Adrenal gland (tissue), 12 donors: ENCODE results near the gene HOXC11. TPM values are rescaled to one million over a fixed set of nuclear protein-coding genes. Genes with fewer than 3 reads are reported as not detected.
A peak's percentile ranks its signal among the peaks of the same experiment; 100 is the strongest.

ENCODE experiments used
- DNase-seq, 7 donors: peaks; one replicate each; pipeline ENCODE4 v3.0.0-alpha.2; 2019 to 2020
- H3K27ac ChIP-seq, 5 donors: fragments of 200-600 bp; sonication (generic) in 4 of 5; 1 replicate in 3 of 5; 2 replicates in 2 of 5; pipeline versions ENCODE4 v1.5.1 to v1.8.0; 2016 to 2020; ENCODE audit warnings: mild to moderate bottlenecking in 1 of 5
- H3K27me3 ChIP-seq: fragments of 200-600 bp; 2 replicates; pipeline ENCODE4 v1.8.0; 2021
- H3K36me3 ChIP-seq, 2 donors: fragments of 200-600 bp; replicated peaks in 1 of 2; 1 replicate in 1 of 2; 2 replicates in 1 of 2; pipeline versions ENCODE4 v1.5.1 to v1.8.0; 2018 to 2022
- H3K4me1 ChIP-seq, 2 donors: fragments of 200-600 bp; replicated peaks in 1 of 2; 1 replicate in 1 of 2; 2 replicates in 1 of 2; pipeline versions ENCODE4 v1.5.1 to v1.8.0; 2018 to 2021
- H3K4me3 ChIP-seq, 4 donors: fragments of 200-600 bp; sonication (generic) in 3 of 4; one replicate each; pipeline ENCODE4 v1.5.1; 2016 to 2018
- H3K9me3 ChIP-seq, 3 donors: fragments of 200-600 bp; sonication (generic) in 1 of 3; replicated peaks in 1 of 3; 1 replicate in 2 of 3; 2 replicates in 1 of 3; pipeline versions ENCODE4 v1.5.1 to v1.8.0; 2016 to 2021
- CTCF ChIP-seq, 6 experiments: fragments of 450-650 bp in 4 of 6; fragments of 200-600 bp in 2 of 6; sonication (generic) in 1 of 6; IDR thresholded peaks; 1 replicate in 5 of 6; 2 replicates in 1 of 6; pipeline versions ENCODE4 v1.5.1 to v1.8.0; 2016 to 2021; ENCODE audit warnings: antibody characterized with exemption in 6 of 6, mild to moderate bottlenecking in 2 of 6, moderate library complexity in 1 of 6
- POLR2A ChIP-seq, 2 donors: fragments of 450-650 bp; IDR thresholded peaks; one replicate each; pipeline ENCODE4 v1.6.1; 2017; ENCODE audit warnings: antibody characterized with exemption in 2 of 2, mild to moderate bottlenecking in 2 of 2, moderate library complexity in 1 of 2
- WGBS, 4 donors: extraction: QIAGEN DNeasy Blood & Tissue Kit in 2 of 4; methylation state at CpG; one replicate each; pipeline versions ENCODE4 v1.1.5 to v1.1.7; 2013 to 2017; 5-methylcytosine and 5-hydroxymethylcytosine counted together
- intact Hi-C, 2 donors: fragments of 100-400 bp; cut with DNase I; formaldehyde crosslinking; loops; one replicate each; pipeline versions ENCODE4 v1.14.1 to v1.15.0; 2022 to 2023
- polyA plus RNA-seq, 3 donors: library from polyadenylated mRNA; stranded (reverse); fragments of 200-250 nt in 2 of 3; fragments of 350-450 nt in 1 of 3; fragmentation: Illumina TruSeq in 1 of 3; extraction: RNeasy Lipid Tissue Mini Kit (QIAGEN cat#74804) in 1 of 3; gene quantifications; one replicate each; pipeline ENCODE4 v1.2.3, GENCODE V29; 2013 to 2014
- total RNA-seq, 9 donors: library from RNA; depleted of rRNA in 4 of 9; stranded (reverse); fragments of >200 nt in 4 of 9; fragments of 120-200 nt in 1 of 9; fragmentation: NEBNext Ultra II Directional in 1 of 9; extraction: Animal tissue kit (Norgen Biotek cat#: 25700) in 1 of 9; gene quantifications; one replicate each; pipeline versions ENCODE4 v1.1.0 to v1.2.4, GENCODE V29; 2013 to 2023
- donor health status: healthy with polysubstance abuse.
- donor health status: Bipolar disorder and iron deficiency.
- donor health status: DM: yes; HTN: yes; CAD: no.
- donor health status: DM: no; HTN: no; CAD: no.
- donor health status: DM: no; HTN: no; CAD: no.
- donor health status: DM: yes; HTN: yes; CAD: no.

HOXC11 gene
- total and polyA plus RNA-seq, 12 donors: not detected

- peak; percentile 18 to 76 (median 56) for DNase-seq
- H3K4me1 ChIP-seq: peaks cover 11 to 15% of the 10 kb centered on the region in 2 donors
- H3K4me3 ChIP-seq: peak overlapping the region in 2 of 4 donors; percentile 46 to 73
- no peaks in the 10 kb centered on the region for H3K36me3 ChIP-seq
- no peaks in the 10 kb centered on the region for H3K9me3 ChIP-seq
- H3K27ac ChIP-seq: peak overlapping the region in 4 of 5 donors; percentile 86 to 96 (median 93)
- TF ChIP-seq CTCF (IDR thresholded peaks at IDR 0.05): no peak
- no peak for TF ChIP-seq POLR2A (IDR thresholded peaks at IDR 0.05)
- no peaks in the 10 kb centered on the region for H3K27me3 ChIP-seq
- 3 to 5% (median 3%) methylated on average over 25 of the region's 25 CpGs for WGBS, 4 donors
- intact Hi-C loops: no loop called here
Observed at GRCh38 chr12:54016478-54016964, 43.6 kb downstream of the HOXC11 start.

- Histone ChIP-seq H3K27ac (peak overlapping the region; percentile 49 to 96 (median 91)), H3K4me3 (peak overlapping the region in 3 of 4 donors; percentile 46 to 73 (median 48)), H3K36me3 (no peaks in the 10 kb centered on the region), H3K4me1 (peaks cover 11 to 15% of the 10 kb centered on the region in 2 donors), H3K27me3 (no peaks in the 10 kb centered on the region), H3K9me3 (no peaks in the 10 kb centered on the region)
- intact Hi-C loops: no loop called here
- peak in 6 of 7 donors; percentile 44 to 85 (median 61) for DNase-seq
- no peak for TF ChIP-seq CTCF (IDR thresholded peaks at IDR 0.05)
- TF ChIP-seq POLR2A (IDR thresholded peaks at IDR 0.05): no peak
- WGBS, 4 donors: 1 to 2% (median 2%) methylated on average over 24 of the region's 24 CpGs
Observed at GRCh38 chr12:54017027-54017788, 44.3 kb downstream of the HOXC11 start.

GRCh38 chr12:54017878-54018467 is 45.0 kb downstream of the HOXC11 start:
- H3K27me3 ChIP-seq: no peaks in the 10 kb centered on the region
- no peaks in the 10 kb centered on the region for H3K9me3 ChIP-seq
- H3K4me1 ChIP-seq: peaks cover 11 to 15% of the 10 kb centered on the region in 2 donors
- TF ChIP-seq CTCF (IDR thresholded peaks at IDR 0.05) (no peak), POLR2A (IDR thresholded peaks at IDR 0.05) (peak; percentile 22 to 58)
- no peaks in the 10 kb centered on the region for H3K36me3 ChIP-seq
- H3K27ac ChIP-seq: peak overlapping the region; percentile 49 to 96 (median 91)
- WGBS, 4 donors: 0 to 3% (median 2%) methylated on average over 23 to 34 of the region's 34 CpGs; no CpG with 5 or more reads in 1 of the 4 donors
- H3K4me3 ChIP-seq: peak overlapping the region in 3 of 4 donors; percentile 46 to 73 (median 48)
- intact Hi-C loops: no loop called here
- DNase-seq: peak; percentile 71 to 94 (median 84)

- H3K27ac ChIP-seq: peak overlapping the region; percentile 49 to 96 (median 91)
- WGBS, 4 donors: 25 to 39% (median 26%) methylated on average over 13 to 29 of the region's 29 CpGs
- peaks cover 11 to 15% of the 10 kb centered on the region in 2 donors for H3K4me1 ChIP-seq
- H3K36me3 ChIP-seq: no peaks in the 10 kb centered on the region
- DNase-seq: peak in 5 of 7 donors; percentile 24 to 85 (median 60)
- intact Hi-C loops: no loop called here
- TF ChIP-seq POLR2A (IDR thresholded peaks at IDR 0.05) (no peak), CTCF (IDR thresholded peaks at IDR 0.05) (no peak)
- no peaks in the 10 kb centered on the region for H3K27me3 ChIP-seq
- peak overlapping the region in 2 of 4 donors; percentile 46 to 73 for H3K4me3 ChIP-seq
- H3K9me3 ChIP-seq: no peaks in the 10 kb centered on the region
Observed at GRCh38 chr12:54018468-54018984, 45.6 kb downstream of the HOXC11 start.
